PFSK-1 (cell line): Measurements from ENCODE around the gene MACROD1.

Source experiments
- SIN3A ChIP-seq: IDR thresholded peaks from 2 replicates; pipeline ENCODE4 v1.6.1; 2012; ENCODE audit warnings: mild to moderate bottlenecking, low read length, moderate library complexity, borderline replicate concordance; ENCODE audit not compliant: insufficient read depth
- TF ChIP-seq, protein P1 (sequence below), 2 experiments: IDR thresholded peaks; 2 replicates each; pipeline versions ENCODE4 v1.6.1 to v1.8.0; 2011 to 2012; ENCODE audit warnings: low read depth in 2 of 2, low read length in 2 of 2, control low read depth in 1 of 2, inconsistent platforms in 1 of 2, mild to moderate bottlenecking in 1 of 2, moderate library complexity in 1 of 2; ENCODE audit not compliant: insufficient read depth in 1 of 2

DNA sequence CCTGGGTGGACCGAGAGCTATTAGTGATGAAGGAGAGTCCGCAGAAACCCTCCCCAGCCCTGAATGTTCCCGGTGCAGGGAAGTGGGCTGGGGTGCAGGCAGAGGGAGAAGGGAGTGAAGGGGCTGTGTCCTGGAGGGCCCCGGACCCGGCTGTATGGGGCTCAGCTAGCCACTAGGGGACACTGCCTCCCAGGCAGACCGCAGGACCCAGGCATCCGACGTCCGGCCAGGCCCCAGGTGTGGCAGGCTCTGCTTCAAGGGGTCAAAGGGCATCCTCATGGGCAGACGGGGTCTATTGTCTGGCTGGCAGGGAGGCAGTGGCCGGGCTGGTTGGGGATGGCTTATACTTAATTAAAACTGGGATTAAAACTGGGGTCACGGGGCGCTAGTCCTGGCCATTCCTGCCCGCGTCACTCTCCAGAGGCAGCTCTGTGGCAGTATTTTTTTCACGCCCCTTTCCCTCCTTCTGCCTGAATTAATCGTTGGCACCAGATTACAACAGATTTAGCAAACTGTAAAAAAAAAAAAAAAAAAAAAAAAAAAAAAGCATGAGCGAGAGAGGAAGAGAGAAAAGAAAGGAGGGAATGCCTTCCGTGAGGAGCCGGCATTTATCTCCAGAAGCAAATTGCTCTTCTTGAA, 125.1 kb downstream of the MACROD1 start:
- TF ChIP-seq SIN3A, result no peak
- TF ChIP-seq, protein P1, sequence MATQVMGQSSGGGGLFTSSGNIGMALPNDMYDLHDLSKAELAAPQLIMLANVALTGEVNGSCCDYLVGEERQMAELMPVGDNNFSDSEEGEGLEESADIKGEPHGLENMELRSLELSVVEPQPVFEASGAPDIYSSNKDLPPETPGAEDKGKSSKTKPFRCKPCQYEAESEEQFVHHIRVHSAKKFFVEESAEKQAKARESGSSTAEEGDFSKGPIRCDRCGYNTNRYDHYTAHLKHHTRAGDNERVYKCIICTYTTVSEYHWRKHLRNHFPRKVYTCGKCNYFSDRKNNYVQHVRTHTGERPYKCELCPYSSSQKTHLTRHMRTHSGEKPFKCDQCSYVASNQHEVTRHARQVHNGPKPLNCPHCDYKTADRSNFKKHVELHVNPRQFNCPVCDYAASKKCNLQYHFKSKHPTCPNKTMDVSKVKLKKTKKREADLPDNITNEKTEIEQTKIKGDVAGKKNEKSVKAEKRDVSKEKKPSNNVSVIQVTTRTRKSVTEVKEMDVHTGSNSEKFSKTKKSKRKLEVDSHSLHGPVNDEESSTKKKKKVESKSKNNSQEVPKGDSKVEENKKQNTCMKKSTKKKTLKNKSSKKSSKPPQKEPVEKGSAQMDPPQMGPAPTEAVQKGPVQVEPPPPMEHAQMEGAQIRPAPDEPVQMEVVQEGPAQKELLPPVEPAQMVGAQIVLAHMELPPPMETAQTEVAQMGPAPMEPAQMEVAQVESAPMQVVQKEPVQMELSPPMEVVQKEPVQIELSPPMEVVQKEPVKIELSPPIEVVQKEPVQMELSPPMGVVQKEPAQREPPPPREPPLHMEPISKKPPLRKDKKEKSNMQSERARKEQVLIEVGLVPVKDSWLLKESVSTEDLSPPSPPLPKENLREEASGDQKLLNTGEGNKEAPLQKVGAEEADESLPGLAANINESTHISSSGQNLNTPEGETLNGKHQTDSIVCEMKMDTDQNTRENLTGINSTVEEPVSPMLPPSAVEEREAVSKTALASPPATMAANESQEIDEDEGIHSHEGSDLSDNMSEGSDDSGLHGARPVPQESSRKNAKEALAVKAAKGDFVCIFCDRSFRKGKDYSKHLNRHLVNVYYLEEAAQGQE (IDR thresholded peaks at IDR 0.05; ENCODE audit: insufficient read depth in 1 of 2, low read depth in 2 of 2, low read length in 2 of 2), result no peak
